Stimulated activated CD4-positive, alpha-beta T cell treated with anti-CD3 and anti-CD28 coated beads, TNF-alpha, amount 100 ng/mL, for 48 hours (primary cell): Measurements from ENCODE around the gene HDAC4.

Experiments used
- DNase-seq, 3 donors: peaks; one replicate each; pipeline ENCODE4 v3.0.0-alpha.2; 2020; ENCODE audit warnings: low read depth in 3 of 3

HDAC4 gene

DNA sequence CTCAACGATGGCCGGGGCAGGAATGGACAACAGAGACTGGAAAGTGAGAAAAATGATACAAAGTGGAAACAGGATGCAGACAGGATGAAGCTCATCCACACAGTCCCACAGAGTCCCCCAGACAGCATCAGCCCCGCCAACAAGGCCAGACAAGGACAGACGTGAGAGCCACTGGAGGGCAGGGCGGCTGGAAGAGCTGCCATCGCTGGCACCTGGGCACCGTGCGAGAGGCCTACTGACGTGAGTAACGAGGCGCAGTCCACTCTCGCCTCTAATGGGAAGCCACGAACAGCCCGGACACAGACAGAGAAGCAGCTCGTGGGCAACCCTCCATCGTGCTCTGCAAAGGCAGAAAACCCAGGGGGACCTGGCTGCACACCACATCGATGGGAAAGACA lies 17.1 kb downstream of the HDAC4 start:
- no peak for DNase-seq

- DNase-seq, result no peak
These were observed 17.6 kb downstream of the HDAC4 start for GRCh38 chr2:239383036-239383758.

- DNase-seq, result no peak
These were observed 18.4 kb downstream of the HDAC4 start for GRCh38 chr2:239382384-239382880.

DNA sequence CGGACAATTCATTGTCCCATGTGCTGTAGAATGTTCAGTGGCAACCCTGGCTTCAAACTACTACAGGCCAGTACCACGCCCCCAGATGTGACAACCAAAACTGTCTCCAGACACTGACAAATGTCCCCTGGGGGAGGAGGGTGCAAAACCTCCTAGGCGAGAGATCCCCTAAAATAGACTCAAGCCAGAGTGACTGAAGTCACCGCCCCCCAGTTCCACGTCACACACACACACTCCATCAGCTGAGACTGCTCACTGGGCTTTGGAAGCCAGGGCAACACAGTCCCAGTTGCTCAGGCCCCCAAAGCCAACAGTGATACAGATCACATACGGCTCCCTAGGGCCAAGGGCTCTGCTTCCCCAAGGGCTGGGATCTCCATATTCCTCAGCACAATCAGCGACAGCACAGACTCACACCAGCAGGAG lies 19.1 kb downstream of the HDAC4 start:
- DNase-seq, result peak in 1 of 3 donors; percentile 29

DNA sequence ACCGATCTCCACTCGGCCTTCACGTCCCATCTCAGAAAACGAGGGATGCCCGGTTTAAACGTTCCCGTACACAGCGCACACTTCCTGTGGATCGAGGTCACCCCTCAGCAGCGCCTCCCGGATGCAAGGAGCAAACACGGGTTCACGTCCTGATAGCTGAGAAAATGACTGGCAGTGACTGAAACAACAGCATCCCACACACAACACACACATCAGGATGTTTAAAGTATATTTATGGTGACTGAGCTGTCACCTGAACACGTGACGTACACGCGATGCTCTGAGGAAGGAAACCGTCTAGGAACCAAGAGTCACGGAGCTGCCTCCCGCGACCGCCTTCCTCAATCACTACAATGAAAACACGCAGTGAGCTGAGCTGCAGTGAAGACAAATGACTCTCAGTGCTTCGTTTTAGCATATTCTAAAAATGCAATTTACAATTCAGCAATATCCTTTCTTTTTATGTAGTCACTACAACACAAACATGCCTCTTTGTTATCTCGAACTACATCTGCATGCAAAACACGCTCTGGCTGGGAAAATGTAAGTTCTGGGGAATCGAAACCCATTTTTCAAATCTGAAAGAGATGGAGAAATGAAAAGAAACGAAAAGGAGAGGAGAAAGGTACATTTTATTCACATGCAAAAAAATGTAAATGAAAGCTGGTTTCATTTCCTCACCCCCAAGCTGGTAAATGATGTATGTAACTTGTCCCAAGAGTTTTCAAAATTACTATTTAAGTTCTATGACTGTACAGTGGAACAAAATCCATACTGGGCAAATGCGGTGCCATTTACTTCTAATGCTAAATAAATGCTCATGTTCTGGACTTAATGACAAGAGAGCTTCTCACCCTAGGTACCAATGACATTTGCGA lies 19.8 kb downstream of the HDAC4 start:
- DNase-seq, result peak; percentile 37 to 64 (median 60)

- no peak for DNase-seq
These were observed 21.1 kb downstream of the HDAC4 start for GRCh38 chr2:239379641-239380170.

GRCh38 chr2:239378918-239379640 lies 21.7 kb downstream of the HDAC4 start:
- DNase-seq, result no peak

DNA sequence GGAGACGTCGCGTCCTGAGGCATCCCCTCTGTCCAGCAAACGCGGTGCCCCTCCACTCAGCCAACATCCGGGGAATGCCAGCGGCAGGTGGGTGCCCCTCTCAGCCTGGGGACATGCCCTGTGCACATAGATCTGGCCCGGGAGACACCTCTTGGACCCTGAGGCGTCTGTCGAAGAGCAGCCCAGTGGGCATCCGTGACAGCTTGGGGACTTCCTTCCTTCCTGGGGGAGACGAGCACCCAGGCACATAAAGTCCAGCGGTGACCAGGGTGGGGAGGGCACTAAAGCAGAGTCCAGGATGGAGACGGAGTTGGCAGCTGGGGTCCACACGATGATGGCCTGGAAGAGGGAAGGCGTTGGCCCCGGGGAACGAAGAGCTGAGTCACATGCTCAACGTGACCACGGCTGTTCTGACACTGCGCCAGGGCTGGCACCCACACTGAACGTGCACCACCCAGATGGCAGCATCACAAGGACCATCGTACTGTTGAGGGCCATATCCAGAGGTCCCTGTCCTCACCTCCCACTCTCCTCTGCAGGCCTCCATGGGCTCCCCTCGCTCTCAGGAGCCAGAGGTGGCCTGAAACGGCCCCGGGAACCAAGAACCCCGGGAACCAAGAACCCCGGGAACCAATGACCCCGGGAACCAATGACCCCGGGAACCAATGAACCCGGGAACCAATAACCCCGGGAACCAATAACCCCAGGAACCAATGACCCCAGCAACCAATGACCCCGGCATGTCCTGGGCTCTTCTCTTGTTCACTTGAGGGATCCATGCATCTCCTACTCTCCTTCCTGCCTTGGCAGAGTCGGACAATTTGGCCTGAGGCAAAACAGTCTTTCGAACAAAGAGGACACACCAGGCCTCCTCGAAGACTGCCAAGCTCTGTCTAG lies 22.6 kb downstream of the HDAC4 start:
- DNase-seq, result no peak

GRCh38 chr2:239377591-239377990 lies 23.2 kb downstream of the HDAC4 start:
- DNase-seq, result no peak

DNA sequence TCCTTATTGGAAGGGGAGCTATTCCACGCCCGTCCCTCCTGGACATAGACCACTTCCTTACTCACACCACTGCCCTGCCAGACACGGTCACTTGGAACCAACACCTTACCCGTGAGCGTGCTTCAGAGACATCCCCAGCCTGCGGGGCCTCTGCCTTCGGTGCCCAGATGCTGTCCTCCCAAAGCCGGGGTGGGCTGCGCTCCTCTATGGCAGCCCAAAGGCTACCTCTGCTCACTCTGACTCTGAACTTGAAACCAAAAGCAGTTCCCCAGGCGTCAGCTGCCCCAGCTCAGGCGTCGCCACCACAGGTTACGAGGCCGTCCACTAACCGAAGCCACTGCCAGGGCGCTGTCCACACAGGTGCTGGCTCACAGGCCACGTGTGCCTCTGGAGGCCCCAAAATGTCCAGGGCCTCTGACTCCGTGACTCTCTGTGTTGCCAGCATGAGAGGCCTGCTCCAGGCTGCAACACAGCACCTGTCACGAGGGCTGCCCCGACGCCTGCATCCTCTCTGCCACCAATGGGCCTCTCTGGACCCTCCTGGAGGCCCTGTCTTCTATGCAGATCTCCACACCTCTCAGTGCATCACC lies 23.8 kb downstream of the HDAC4 start:
- no peak for DNase-seq

GRCh38 chr2:239376351-239376750 lies 24.5 kb downstream of the HDAC4 start:
- no peak for DNase-seq

- DNase-seq, result no peak
These were observed 25.4 kb downstream of the HDAC4 start for GRCh38 chr2:239375278-239376061.

DNA sequence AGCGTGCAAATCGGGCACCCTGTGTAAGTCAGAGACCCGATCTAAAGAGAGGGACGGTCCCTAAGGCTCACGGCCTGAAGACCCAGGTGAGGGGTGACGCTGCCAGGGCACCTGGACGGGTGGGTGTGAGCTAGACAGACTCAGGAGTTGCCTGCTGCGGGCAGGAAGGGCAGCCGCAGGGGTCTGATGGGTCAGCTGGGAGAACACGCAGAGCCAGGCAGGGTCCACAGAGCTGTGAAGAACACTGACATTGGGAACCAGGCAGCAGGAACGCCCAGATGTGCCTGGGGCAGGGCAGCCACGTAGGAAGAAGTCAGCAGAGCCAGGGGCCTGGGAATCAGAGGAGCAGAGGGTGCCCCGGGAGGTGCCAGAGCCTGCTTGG lies 25.9 kb downstream of the HDAC4 start:
- DNase-seq, result no peak

- no peak for DNase-seq
These were observed 28.0 kb downstream of the HDAC4 start for GRCh38 chr2:239372835-239373234.

- no peak for DNase-seq
These were observed 28.8 kb downstream of the HDAC4 start for GRCh38 chr2:239371726-239372686.

DNA sequence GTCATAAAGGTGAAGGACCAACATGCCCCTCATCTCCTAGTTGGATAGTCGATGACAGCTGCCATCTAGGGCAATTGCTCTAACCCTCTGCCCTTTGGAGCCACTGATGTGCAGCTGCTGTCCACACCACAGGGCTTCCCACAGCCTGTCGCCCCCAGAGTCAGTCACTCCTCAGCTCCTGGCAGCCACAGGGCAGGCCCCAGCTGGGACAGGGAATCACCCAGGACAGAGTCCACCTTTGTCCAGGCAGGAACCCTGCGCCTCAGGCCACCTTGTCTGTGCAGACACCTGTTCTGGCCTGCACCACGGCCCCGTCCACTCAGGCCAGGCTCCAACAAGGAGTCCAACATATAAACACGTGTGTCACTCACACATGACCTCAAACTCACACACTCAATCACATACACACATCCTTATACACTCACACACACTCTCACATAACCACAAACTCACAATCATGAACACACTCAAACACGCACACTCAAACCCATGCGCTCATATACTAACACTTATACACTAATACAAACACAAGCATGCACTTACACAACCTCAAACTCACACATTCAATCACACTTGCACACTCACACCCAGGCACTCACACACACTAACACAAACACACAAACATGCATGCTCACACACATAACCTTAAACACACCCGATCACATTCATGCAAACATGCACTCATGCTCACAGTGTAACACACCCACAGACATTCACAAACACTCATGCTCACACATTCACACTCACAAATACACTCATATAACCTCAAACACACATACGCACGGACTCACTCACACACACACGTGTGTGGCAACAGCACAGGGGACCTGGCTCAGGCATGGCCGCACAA lies 29.7 kb downstream of the HDAC4 start:
- no peak for DNase-seq

- DNase-seq, result no peak
These were observed 30.4 kb downstream of the HDAC4 start for GRCh38 chr2:239370403-239370802.
